Epithelial cell of proximal tubule (primary cell): ENCODE data around the gene ADGRA3. TPM values are rescaled to one million over a fixed set of nuclear protein-coding genes. Genes with fewer than 3 reads are reported as not detected.

ENCODE experiments used
- DNase-seq: peaks from one replicate; pipeline ENCODE4 v3.0.0-alpha.2; 2011; ENCODE audit warnings: low read depth
- H3K4me3 ChIP-seq: 2 replicates; pipeline ENCODE4 v1.5.1; 2011; ENCODE audit warnings: low read depth, mild to moderate bottlenecking, low read length
- CTCF ChIP-seq: conservative IDR thresholded peaks from 2 replicates; pipeline ENCODE4 v1.5.1; 2012; ENCODE audit warnings: low read depth, mild to moderate bottlenecking, low read length
- total RNA-seq: library from RNA; depleted of rRNA; stranded (reverse); fragments of >200 nt; gene quantifications from 2 replicates; pipeline ENCODE4 v1.2.3, GENCODE V29; 2015

The ADGRA3 gene
- total RNA-seq, 1 donor from 2014 or later: 35.3 TPM

- H3K4me3 ChIP-seq: no peak overlapping the region
- DNase-seq: no peak
- TF ChIP-seq CTCF: no peak
These were observed 102.4 kb downstream of the ADGRA3 start for GRCh38 chr4:22413471-22413870.

- H3K4me3 ChIP-seq: no peak overlapping the region
- no peak for DNase-seq
- TF ChIP-seq CTCF: no peak
These were observed 103.9 kb downstream of the ADGRA3 start for GRCh38 chr4:22412013-22412412.

GRCh38 chr4:22410645-22411247, 105.1 kb downstream of the ADGRA3 start:
- H3K4me3 ChIP-seq: no peak overlapping the region
- TF ChIP-seq CTCF: no peak
- no peak for DNase-seq

- no peak for TF ChIP-seq CTCF
- no peak for DNase-seq
- no peak overlapping the region for H3K4me3 ChIP-seq
These were observed 107.4 kb downstream of the ADGRA3 start for GRCh38 chr4:22408474-22408873.

GRCh38 chr4:22407361-22407760, 108.5 kb downstream of the ADGRA3 start:
- TF ChIP-seq CTCF: no peak
- DNase-seq: no peak
- H3K4me3 ChIP-seq: no peak overlapping the region

GRCh38 chr4:22398671-22399070, 117.2 kb downstream of the ADGRA3 start:
- DNase-seq: no peak
- H3K4me3 ChIP-seq: no peak overlapping the region
- no peak for TF ChIP-seq CTCF

GRCh38 chr4:22391551-22391950, 124.3 kb downstream of the ADGRA3 start:
- H3K4me3 ChIP-seq: no peak overlapping the region
- no peak for DNase-seq
- TF ChIP-seq CTCF: no peak
